ENCODE measurements around the gene MAPK8IP2.

DNA sequence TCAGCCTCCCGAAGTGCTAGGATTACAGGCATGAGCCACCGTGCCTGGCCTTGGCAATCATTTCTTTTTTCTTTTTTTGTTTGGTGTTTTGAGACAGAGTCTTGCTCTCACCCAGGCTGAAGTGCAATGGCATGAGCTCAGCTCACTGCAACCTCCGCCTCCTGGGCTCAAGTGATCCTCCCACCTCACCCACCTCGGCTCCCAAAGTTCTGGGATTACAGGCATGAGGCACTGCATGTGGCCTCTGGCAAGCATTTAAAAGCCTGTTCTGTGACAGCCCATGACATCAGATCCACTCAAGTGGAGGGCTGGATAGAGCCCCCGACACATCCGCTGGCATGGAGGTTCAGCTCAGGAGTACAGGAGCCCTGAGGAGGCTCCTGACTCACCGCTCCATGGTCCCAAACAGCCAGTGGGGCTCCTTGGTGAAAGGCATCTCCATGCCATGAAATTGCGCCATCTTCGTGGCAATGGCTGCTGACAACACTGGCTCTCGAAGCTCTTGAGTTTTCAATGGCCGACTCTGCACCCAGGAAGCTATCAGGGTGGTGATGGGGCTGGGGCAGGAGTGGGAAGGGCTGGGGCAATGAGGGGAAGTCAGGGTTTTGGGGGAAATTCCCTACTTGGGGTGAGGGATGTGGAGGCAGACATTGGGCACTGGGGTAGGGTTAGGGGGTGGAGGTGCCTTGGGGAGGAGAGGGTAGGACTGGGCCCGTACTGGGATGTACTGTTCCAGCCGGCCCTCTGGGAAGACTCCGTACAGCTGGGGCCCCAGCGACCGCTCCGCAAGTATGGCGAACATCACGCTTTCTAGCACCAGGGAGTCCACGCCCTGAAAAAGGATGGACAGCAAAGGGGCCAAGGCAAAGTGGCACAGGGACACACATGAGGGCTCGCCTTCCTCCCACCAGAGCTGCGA, 19.3 kb upstream of the MAPK8IP2 start:
- TF ChIP-seq, protein P1, sequence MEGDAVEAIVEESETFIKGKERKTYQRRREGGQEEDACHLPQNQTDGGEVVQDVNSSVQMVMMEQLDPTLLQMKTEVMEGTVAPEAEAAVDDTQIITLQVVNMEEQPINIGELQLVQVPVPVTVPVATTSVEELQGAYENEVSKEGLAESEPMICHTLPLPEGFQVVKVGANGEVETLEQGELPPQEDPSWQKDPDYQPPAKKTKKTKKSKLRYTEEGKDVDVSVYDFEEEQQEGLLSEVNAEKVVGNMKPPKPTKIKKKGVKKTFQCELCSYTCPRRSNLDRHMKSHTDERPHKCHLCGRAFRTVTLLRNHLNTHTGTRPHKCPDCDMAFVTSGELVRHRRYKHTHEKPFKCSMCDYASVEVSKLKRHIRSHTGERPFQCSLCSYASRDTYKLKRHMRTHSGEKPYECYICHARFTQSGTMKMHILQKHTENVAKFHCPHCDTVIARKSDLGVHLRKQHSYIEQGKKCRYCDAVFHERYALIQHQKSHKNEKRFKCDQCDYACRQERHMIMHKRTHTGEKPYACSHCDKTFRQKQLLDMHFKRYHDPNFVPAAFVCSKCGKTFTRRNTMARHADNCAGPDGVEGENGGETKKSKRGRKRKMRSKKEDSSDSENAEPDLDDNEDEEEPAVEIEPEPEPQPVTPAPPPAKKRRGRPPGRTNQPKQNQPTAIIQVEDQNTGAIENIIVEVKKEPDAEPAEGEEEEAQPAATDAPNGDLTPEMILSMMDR (conservative IDR thresholded peaks at IDR 0.05; ENCODE audit: low read depth, low read length) = no peak
- TF ChIP-seq EZH2 (IDR thresholded peaks at IDR 0.05; ENCODE audit: borderline replicate concordance, low read depth, low read length, poor library complexity, severe bottlenecking) = no peak
